HG03460 (cell line): ENCODE results near the gene ZNF276.
"Not testable (repeated sequence)": the region's sequence is repeated elsewhere in the genome, so short reads cannot be mapped to it uniquely, and the experiment has no call there.

Experiments used
- ATAC-seq: cut with Tn5 transposase; IDR thresholded peaks from one replicate; pipeline ENCODE4 v1.9.1; 2021; ENCODE audit not compliant: unreplicated experiment

ZNF276 gene

DNA sequence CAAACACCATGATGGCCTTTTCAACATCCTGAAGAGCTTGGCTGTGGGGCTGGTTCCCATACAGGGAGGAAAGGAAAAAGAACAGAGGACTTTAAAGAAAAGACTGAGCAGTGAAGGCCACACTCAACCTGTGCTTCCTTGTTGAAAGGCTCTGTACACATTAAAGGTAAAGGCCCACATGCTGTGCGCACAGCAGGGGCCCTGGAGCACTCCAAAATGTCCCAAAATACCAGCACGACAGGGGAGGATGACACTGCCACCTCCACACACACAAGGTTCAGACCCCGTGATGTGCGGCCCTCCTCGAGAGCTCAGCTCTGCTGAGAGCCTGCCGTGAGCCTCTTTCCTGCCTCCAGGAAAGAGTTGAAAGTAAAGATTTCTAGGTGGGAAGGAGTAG, 58.6 kb downstream of the ZNF276 start:
- no peak for ATAC-seq

DNA sequence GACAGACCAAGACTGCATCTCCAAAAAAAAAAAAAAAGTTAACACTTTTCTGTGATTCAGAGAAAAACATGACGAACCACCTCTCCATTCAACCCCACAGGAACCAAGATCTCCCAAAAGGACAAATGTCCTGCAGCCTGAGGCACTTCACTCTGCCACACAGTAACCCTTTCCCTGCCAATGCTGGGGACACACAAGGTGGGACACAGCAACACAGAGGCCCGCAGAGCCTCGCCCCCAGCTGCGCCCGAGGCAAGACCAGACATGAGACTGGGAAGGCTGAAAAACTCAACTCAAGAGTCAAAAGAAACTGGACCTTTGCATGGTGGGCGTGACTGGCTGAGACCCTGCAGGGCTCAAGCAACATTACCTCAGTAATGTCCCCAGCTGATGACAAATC, 61.2 kb downstream of the ZNF276 start:
- ATAC-seq: no peak

DNA sequence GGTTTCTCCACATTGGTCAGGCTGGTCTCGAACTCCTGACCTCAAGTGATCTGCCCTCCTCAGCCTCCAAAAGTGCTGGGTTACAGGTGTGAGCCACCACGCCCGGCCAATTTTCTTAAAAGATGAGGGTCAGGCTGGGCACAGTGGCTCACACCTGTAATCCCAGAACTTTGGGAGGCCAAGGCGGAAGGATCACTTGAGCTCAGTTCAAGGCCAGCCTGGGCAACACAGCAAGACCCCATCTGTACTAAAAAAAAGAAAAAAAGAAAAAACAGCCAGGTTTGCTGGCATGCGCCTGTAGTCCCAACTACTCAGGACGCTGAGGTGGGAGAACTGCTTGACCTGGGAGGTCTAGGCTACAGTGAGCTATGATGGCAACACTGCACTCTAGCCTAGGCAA, 62.6 kb downstream of the ZNF276 start:
- ATAC-seq: not testable (repeated sequence)

DNA sequence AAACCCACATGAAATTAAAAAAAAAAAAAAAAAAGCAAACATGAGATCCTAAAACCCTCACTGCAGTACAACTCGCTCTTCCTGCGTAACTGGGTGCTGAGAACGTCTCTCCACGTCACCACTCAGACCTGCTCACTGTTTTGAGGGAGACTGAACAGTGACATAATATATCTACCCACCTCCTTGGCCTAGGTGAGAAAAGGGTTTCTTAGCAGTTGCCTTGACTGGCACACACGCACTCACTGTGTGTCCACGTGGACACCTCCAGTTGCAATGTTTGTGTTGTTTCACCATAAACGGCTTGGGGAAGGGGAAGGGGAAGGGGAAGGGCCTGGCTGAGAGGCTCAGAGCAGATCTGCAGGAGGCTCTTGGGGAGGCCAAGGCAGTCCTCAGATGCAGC, 63.1 kb downstream of the ZNF276 start:
- ATAC-seq: no peak

DNA sequence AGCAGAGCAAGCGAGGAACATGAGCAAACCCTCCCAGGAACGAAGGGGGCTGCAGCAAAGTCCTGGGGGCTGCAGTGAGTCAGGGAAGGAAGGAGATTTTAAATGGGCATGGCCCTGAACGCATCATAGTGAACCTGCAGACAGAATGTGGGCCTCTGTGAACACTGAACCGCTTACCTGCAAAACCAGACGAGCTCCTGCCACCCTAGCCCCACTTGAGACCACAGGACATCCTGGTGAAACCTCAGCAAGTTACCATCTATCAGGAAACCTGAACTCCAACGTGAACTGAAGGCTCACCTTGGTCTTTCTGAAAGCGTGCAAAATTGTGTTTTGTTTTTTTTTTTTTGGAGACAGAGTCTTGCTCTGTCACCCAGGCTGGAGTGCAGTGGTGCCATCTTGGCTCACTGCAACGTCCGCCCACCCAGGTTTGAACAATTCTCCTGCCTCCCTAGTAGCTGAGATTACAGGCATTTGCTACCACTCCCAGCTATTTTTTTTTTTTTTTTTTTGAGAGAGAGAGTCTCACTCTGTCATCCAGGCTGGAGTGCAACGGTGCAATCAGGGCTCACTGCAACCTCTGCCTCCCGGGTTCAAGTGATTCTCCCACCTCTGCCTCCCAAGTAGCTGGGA, 64.3 kb downstream of the ZNF276 start:
- no peak for ATAC-seq

DNA sequence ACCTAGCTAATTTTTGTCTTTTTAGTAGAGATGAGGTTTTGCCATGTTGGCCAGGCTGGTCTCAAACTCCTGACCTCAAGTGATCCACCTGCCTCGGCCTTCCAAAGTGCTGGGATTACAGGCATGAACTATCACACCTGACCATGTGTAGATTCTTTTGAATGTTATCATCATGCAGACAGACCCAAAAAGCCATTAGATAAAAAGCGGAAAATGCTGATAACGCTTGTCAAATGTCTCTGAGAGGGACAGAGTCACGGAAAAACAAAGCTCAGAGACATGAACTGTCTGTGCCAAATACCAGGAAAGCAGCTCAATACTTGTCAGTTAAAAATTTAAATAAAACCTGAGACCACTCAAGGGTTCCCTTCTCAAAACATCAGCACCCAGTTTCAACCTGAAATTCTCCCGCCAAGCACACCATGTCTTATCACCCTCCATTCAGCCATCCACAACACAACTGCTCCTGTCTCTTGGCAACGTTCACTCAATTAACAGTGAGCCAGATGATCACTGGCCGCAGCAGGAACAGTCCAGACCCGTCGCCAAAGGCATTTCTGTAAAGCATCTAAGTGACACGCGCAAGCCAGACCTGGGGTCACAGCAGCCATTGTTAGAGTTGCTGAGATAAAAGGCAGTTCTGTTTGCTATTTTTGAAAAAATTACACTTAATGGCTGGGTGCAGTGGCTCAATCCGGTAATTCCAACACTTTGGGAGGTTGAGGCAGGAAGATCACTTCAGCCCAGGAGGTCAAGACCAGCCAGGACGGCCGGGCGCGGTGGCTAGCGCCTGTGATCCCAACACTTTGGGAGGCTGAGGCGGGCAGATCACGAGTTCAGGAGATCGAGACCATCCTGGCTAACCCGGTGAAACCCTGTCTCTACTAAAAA, 65.4 kb downstream of the ZNF276 start:
- no peak for ATAC-seq

DNA sequence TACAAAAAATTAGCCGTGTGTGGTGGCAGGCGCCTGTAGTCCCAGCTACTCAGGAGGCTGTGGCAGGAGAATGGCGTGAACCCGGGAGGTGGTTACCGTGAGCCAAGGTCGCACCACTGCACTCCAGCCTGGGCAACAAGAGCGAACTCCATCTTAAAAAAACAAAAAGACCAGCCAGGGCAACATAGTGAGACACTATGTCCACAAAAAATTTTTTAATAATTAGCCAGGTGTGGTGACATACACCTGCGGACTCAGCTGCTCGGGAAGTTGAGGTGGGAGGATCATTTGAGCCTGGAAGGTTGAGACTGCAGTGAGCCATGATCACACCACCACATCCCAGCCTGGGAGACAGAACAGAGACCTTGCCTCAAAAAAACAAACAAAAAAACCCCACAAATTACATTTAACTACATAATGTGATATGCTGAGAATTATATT, 66.0 kb downstream of the ZNF276 start:
- ATAC-seq: no peak
